GM23248 (cell line): ENCODE measurements around the gene DPM1. TPM values are rescaled to one million over a fixed set of nuclear protein-coding genes. Genes with fewer than 3 reads are reported as not detected.
A peak's percentile ranks its signal among the peaks of the same experiment; 100 is the strongest.

Experiments used
- DNase-seq: peaks from one replicate; pipeline ENCODE4 v3.0.0-alpha.2; 2015
- H2AFZ ChIP-seq: fragments of 200-600 bp; sonication (generic); 2 replicates; pipeline ENCODE4 v1.6.1; 2016; ENCODE audit warnings: antibody characterized with exemption
- H3F3A ChIP-seq: fragments of 200-600 bp; sonication (generic); 2 replicates; pipeline ENCODE4 v1.6.1; 2016; ENCODE audit warnings: mild to moderate bottlenecking, antibody characterized with exemption, mixed run types; ENCODE audit not compliant: insufficient read depth
- H3K27ac ChIP-seq: fragments of 200-600 bp; sonication (generic); 2 replicates; pipeline ENCODE4 v1.5.1; 2016; ENCODE audit warnings: mild to moderate bottlenecking
- H3K27me3 ChIP-seq: fragments of 200-600 bp; sonication (generic); replicated peaks from 2 replicates; pipeline ENCODE4 v1.6.1; 2016; ENCODE audit warnings: mild to moderate bottlenecking; ENCODE audit not compliant: insufficient read depth
- H3K36me3 ChIP-seq: fragments of 200-600 bp; sonication (generic); 2 replicates; pipeline ENCODE4 v1.6.1; 2016; ENCODE audit warnings: low read depth, mild to moderate bottlenecking
- H3K4me1 ChIP-seq: fragments of 200-600 bp; sonication (generic); 2 replicates; pipeline ENCODE4 v1.6.1; 2016; ENCODE audit warnings: mild to moderate bottlenecking; ENCODE audit not compliant: insufficient read depth
- H3K4me2 ChIP-seq: fragments of 200-600 bp; sonication (generic); one replicate; pipeline ENCODE4 v1.6.1; 2016; ENCODE audit warnings: mild to moderate bottlenecking; ENCODE audit not compliant: unreplicated experiment
- H3K4me3 ChIP-seq: fragments of 200-600 bp; sonication (generic); 2 replicates; pipeline ENCODE4 v1.5.1; 2016; ENCODE audit warnings: mild to moderate bottlenecking
- H3K79me2 ChIP-seq: fragments of 200-600 bp; sonication (generic); 2 replicates; pipeline ENCODE4 v1.6.1; 2016; ENCODE audit warnings: mild to moderate bottlenecking; ENCODE audit not compliant: insufficient read depth
- H3K9ac ChIP-seq: fragments of 200-600 bp; sonication (generic); 2 replicates; pipeline ENCODE4 v1.6.1; 2016; ENCODE audit warnings: mild to moderate bottlenecking
- H3K9me2 ChIP-seq: fragments of 200-600 bp; sonication (generic); 2 replicates; pipeline ENCODE4 v1.6.1; 2016; ENCODE audit warnings: mixed run types, mild to moderate bottlenecking, moderate library complexity; ENCODE audit not compliant: insufficient read depth
- H3K9me3 ChIP-seq: fragments of 200-600 bp; sonication (generic); one replicate; pipeline ENCODE4 v1.6.1; 2017; ENCODE audit warnings: low read depth
- H4K20me1 ChIP-seq: fragments of 200-600 bp; sonication (generic); 2 replicates; pipeline ENCODE4 v1.6.0; 2016; ENCODE audit not compliant: insufficient read depth
- EZH2 ChIP-seq: fragments of 200-600 bp; sonication (generic); IDR thresholded peaks from 2 replicates; pipeline ENCODE4 v1.6.1; 2018; ENCODE audit warnings: antibody characterized with exemption, mild to moderate bottlenecking; ENCODE audit not compliant: insufficient read depth, poor library complexity, severe bottlenecking
- EZH2phosphoT487 ChIP-seq: fragments of 200-600 bp; sonication (generic); IDR thresholded peaks from 2 replicates; pipeline ENCODE4 v1.6.1; 2018; ENCODE audit warnings: antibody characterized with exemption, moderate library complexity, mild to moderate bottlenecking, low read depth; ENCODE audit not compliant: insufficient read depth
- WGBS, 2 experiments: methylation state at CpG; one replicate each; pipeline ENCODE4 v1.1.6; 2015 to 2017; ENCODE audit warnings: low lambda C conversion rate in 2 of 2, low coverage in 1 of 2; ENCODE audit errors: missing lambda C conversion rate in 2 of 2; 5-methylcytosine and 5-hydroxymethylcytosine counted together
- in situ Hi-C: fragments of 300-500 bp; cut with MboI; formaldehyde crosslinking; loops from 2 replicates; pipeline ENCODE4 v1.15.0; 2020
- polyA plus RNA-seq: library from polyadenylated mRNA; unstranded; fragments of >200 nt; fragmentation: Nextera tagmentation; extraction: Ambion mirVana; gene quantifications from 2 replicates; pipeline ENCODE4 v1.2.1, GENCODE V29; 2016
- total RNA-seq: library from RNA; depleted of rRNA; stranded (reverse); fragments of >200 nt; shearing (Covaris generic); gene quantifications from 2 replicates; pipeline ENCODE4 v1.2.3, GENCODE V29; 2014

The DPM1 gene
- total and polyA plus RNA-seq, 2 experiments from 2014 or later: 93.1 to 127 TPM

GRCh38 chr20:50915424-50915823 lies 42.9 kb downstream of the DPM1 start:
- Histone ChIP-seq H4K20me1 (peaks cover 24% of the 10 kb centered on the region; the same call in 1 of the 2 replicates), H3K4me2 (peak overlapping the region; percentile 49), H3K4me1 (peaks cover 84% of the 10 kb centered on the region), H3F3A (peaks cover 88% of the 10 kb centered on the region), H3K27me3 (no peaks in the 10 kb centered on the region), H3K9ac (peak overlapping the region; percentile 41; the same call in 1 of the 2 replicates), H3K27ac (peak overlapping the region; percentile 58), H3K4me3 (peak overlapping the region; percentile 40), H3K79me2 (peaks cover 98% of the 10 kb centered on the region), H3K36me3 (no peaks in the 10 kb centered on the region), H3K9me2 (no peaks in the 10 kb centered on the region), H3K9me3 (no peaks in the 10 kb centered on the region), H2AFZ (no peak overlapping the region)
- in situ Hi-C loops: no loop called here
- peak; percentile 82 for DNase-seq
- TF ChIP-seq EZH2 (no peak), EZH2phosphoT487 (no peak)
- WGBS, 2 experiments: 17 to 20% methylated on average over 3 of the region's 3 CpGs

GRCh38 chr20:50913690-50914375 lies 44.5 kb downstream of the DPM1 start:
- Histone ChIP-seq H3K4me1 (peaks cover 83% of the 10 kb centered on the region), H3K9me3 (no peaks in the 10 kb centered on the region), H2AFZ (no peak overlapping the region), H3K4me2 (peak overlapping the region; percentile 49), H3K36me3 (no peaks in the 10 kb centered on the region), H4K20me1 (peaks cover 31% of the 10 kb centered on the region), H3K9me2 (no peaks in the 10 kb centered on the region), H3K4me3 (no peak overlapping the region), H3K27me3 (no peaks in the 10 kb centered on the region), H3K27ac (peak overlapping the region; percentile 58), H3K9ac (no peak overlapping the region), H3F3A (peaks cover 97% of the 10 kb centered on the region), H3K79me2 (peaks cover 98% of the 10 kb centered on the region)
- in situ Hi-C loops: no loop called here
- peak; percentile 80 for DNase-seq
- 97 to 98% methylated on average over 2 of the region's 2 CpGs for WGBS, 2 experiments
- TF ChIP-seq EZH2: no peak
- no peak for TF ChIP-seq EZH2phosphoT487

GRCh38 chr20:50911716-50912115 lies 46.6 kb downstream of the DPM1 start:
- 47 to 53% methylated on average over 1 of the region's 1 CpG for WGBS, 2 experiments
- no peak overlapping the region for H2AFZ ChIP-seq
- H4K20me1 ChIP-seq: peaks cover 31% of the 10 kb centered on the region
- DNase-seq: no peak
- no peak overlapping the region for H3K9ac ChIP-seq
- H3K27ac ChIP-seq: peak overlapping the region; percentile 64
- in situ Hi-C loops: no loop called here
- H3F3A ChIP-seq: peaks cover 88% of the 10 kb centered on the region
- no peaks in the 10 kb centered on the region for H3K9me2 ChIP-seq
- no peaks in the 10 kb centered on the region for H3K27me3 ChIP-seq
- H3K4me2 ChIP-seq: peak overlapping the region; percentile 45
- no peaks in the 10 kb centered on the region for H3K9me3 ChIP-seq
- H3K4me1 ChIP-seq: peaks cover 63% of the 10 kb centered on the region
- no peak for TF ChIP-seq EZH2
- no peak for TF ChIP-seq EZH2phosphoT487
- peaks cover 98% of the 10 kb centered on the region for H3K79me2 ChIP-seq
- no peak overlapping the region for H3K4me3 ChIP-seq
- no peaks in the 10 kb centered on the region for H3K36me3 ChIP-seq

- Histone ChIP-seq H3K4me2 (peak overlapping the region; percentile 52), H3K9me2 (no peaks in the 10 kb centered on the region), H2AFZ (no peak overlapping the region), H3K27me3 (no peaks in the 10 kb centered on the region), H3K9me3 (no peaks in the 10 kb centered on the region), H3K79me2 (peaks cover 98% of the 10 kb centered on the region), H3K36me3 (no peaks in the 10 kb centered on the region), H4K20me1 (peaks cover 31% of the 10 kb centered on the region), H3K9ac (no peak overlapping the region), H3K27ac (peak overlapping the region; percentile 64), H3K4me3 (peak overlapping the region; percentile 28), H3F3A (peaks cover 88% of the 10 kb centered on the region), H3K4me1 (peaks cover 56% of the 10 kb centered on the region)
- in situ Hi-C loops: no loop called here
- WGBS, 2 experiments: 29 to 30% methylated on average over 3 of the region's 3 CpGs
- TF ChIP-seq EZH2phosphoT487 (no peak), EZH2 (no peak)
- peak; percentile 90 for DNase-seq
Observed at GRCh38 chr20:50911030-50911429, 47.3 kb downstream of the DPM1 start.

- Histone ChIP-seq H3K4me2 (no peak overlapping the region), H3K79me2 (peaks cover 98% of the 10 kb centered on the region), H3F3A (peaks cover 78% of the 10 kb centered on the region), H3K9ac (no peak overlapping the region), H4K20me1 (peaks cover 29% of the 10 kb centered on the region), H3K9me2 (no peaks in the 10 kb centered on the region), H3K27ac (peak overlapping the region; percentile 64; the same call in 1 of the 2 replicates), H3K9me3 (no peaks in the 10 kb centered on the region), H3K27me3 (no peaks in the 10 kb centered on the region), H3K4me3 (no peak overlapping the region), H2AFZ (no peak overlapping the region), H3K36me3 (no peaks in the 10 kb centered on the region), H3K4me1 (peaks cover 40% of the 10 kb centered on the region)
- 93 to 98% methylated on average over 3 of the region's 3 CpGs for WGBS, 2 experiments
- no peak for TF ChIP-seq EZH2phosphoT487
- no peak for TF ChIP-seq EZH2
- in situ Hi-C loops: no loop called here
- DNase-seq: no peak
Observed at GRCh38 chr20:50909413-50909812, 48.9 kb downstream of the DPM1 start.
